GM23338 (cell line): ENCODE measurements around the gene PFN1. TPM values are rescaled to one million over a fixed set of nuclear protein-coding genes. Genes with fewer than 3 reads are reported as not detected.
A peak's percentile ranks its signal among the peaks of the same experiment; 100 is the strongest.

Source experiments
- ATAC-seq: fragments of 200-7000 bp; cut with Tn5 transposase; 3 replicates; pipeline ENCODE4 v1.9.1; 2020
- DNase-seq: peaks from one replicate; pipeline ENCODE4 v3.0.0-alpha.2; 2015; ENCODE audit warnings: low spot score
- H2AFZ ChIP-seq: fragments of 200-600 bp; sonication (generic); 2 replicates; pipeline ENCODE4 v1.8.0; 2016; ENCODE audit warnings: antibody characterized with exemption, mild to moderate bottlenecking, moderate library complexity
- H3F3A ChIP-seq: fragments of 200-600 bp; sonication (generic); replicated peaks from 2 replicates; pipeline ENCODE4 v1.8.0; 2017; ENCODE audit warnings: antibody characterized with exemption, mixed run types, low read depth
- H3K27ac ChIP-seq: fragments of 200-600 bp; sonication (generic); 2 replicates; pipeline ENCODE4 v1.6.1; 2016; ENCODE audit warnings: low read depth
- H3K27me3 ChIP-seq: fragments of 200-600 bp; sonication (generic); 2 replicates; pipeline ENCODE4 v1.8.0; 2016; ENCODE audit warnings: mild to moderate bottlenecking, mixed run types, moderate library complexity; ENCODE audit not compliant: insufficient read depth
- H3K36me3 ChIP-seq: fragments of 200-600 bp; sonication (generic); 2 replicates; pipeline ENCODE4 v1.8.0; 2016; ENCODE audit warnings: mild to moderate bottlenecking; ENCODE audit not compliant: insufficient read depth
- H3K4me1 ChIP-seq: fragments of 200-600 bp; sonication (generic); 2 replicates; pipeline ENCODE4 v1.8.0; 2016; ENCODE audit warnings: mild to moderate bottlenecking, moderate library complexity; ENCODE audit not compliant: insufficient read depth
- H3K4me2 ChIP-seq: fragments of 200-600 bp; sonication (generic); 2 replicates; pipeline ENCODE4 v1.7.1; 2017; ENCODE audit warnings: mixed run types
- H3K4me3 ChIP-seq: fragments of 200-600 bp; sonication (generic); 2 replicates; pipeline ENCODE4 v1.6.1; 2016; ENCODE audit warnings: mixed run types
- H3K79me2 ChIP-seq: fragments of 200-600 bp; sonication (generic); replicated peaks from 2 replicates; pipeline ENCODE4 v1.8.0; 2017; ENCODE audit warnings: mild to moderate bottlenecking; ENCODE audit not compliant: insufficient read depth
- H3K9me2 ChIP-seq: fragments of 200-600 bp; sonication (generic); 2 replicates; pipeline ENCODE4 v1.8.0; 2017; ENCODE audit not compliant: insufficient read depth
- H4K20me1 ChIP-seq: fragments of 200-600 bp; sonication (generic); replicated peaks from 2 replicates; pipeline ENCODE4 v1.8.0; 2017; ENCODE audit warnings: mild to moderate bottlenecking; ENCODE audit not compliant: insufficient read depth
- H3K27ac Mint-ChIP-seq: 2 replicates; pipeline ENCODE4 v1.8.0; 2020; ENCODE audit warnings: inconsistent platforms, mild to moderate bottlenecking, moderate library complexity, mixed read lengths
- H3K27me3 Mint-ChIP-seq: 3 replicates; pipeline ENCODE4 v1.8.0; 2022; ENCODE audit warnings: low read depth, mild to moderate bottlenecking, moderate library complexity, mixed read lengths, inconsistent platforms; ENCODE audit not compliant: insufficient read depth, poor library complexity
- H3K36me3 Mint-ChIP-seq: 3 replicates; pipeline ENCODE4 v1.8.0; 2021; ENCODE audit warnings: low read depth, mild to moderate bottlenecking, inconsistent platforms, moderate library complexity, mixed read lengths
- H3K4me1 Mint-ChIP-seq: 3 replicates; pipeline ENCODE4 v1.8.0; 2020; ENCODE audit warnings: mild to moderate bottlenecking, inconsistent platforms, mixed read lengths
- H3K4me3 Mint-ChIP-seq: 3 replicates; pipeline ENCODE4 v1.8.0; 2021; ENCODE audit warnings: moderate library complexity, mild to moderate bottlenecking, inconsistent platforms, mixed read lengths
- H3K9me3 Mint-ChIP-seq: 3 replicates; pipeline ENCODE4 v1.8.0; 2020; ENCODE audit warnings: moderate library complexity, mild to moderate bottlenecking, inconsistent platforms, mixed read lengths
- CREB1 ChIP-seq: fragments of 250-450 bp; sonication (Bioruptor Pico); IDR thresholded peaks from 2 replicates; pipeline ENCODE4 v1.5.0; 2020; ENCODE audit warnings: low read depth, mild to moderate bottlenecking, moderate library complexity
- CTCF ChIP-seq, 2 experiments: fragments of 200-600 bp in 1 of 2; sonication (generic) in 1 of 2; conservative IDR thresholded peaks; 2 replicates each; pipeline versions ENCODE4 v1.5.1 to v1.6.1; 2016 to 2017; ENCODE audit warnings: antibody characterized with exemption in 2 of 2, low read depth in 2 of 2, mild to moderate bottlenecking in 2 of 2, moderate library complexity in 1 of 2
- EZH2 ChIP-seq: fragments of 200-600 bp; sonication (generic); IDR thresholded peaks from one replicate; pipeline ENCODE4 v1.8.0; 2017; ENCODE audit warnings: antibody characterized with exemption, mild to moderate bottlenecking, low read depth; ENCODE audit not compliant: unreplicated experiment
- JUNB ChIP-seq: IDR thresholded peaks from one replicate; pipeline ENCODE4 v1.6.1; 2016; ENCODE audit warnings: antibody characterized with exemption; ENCODE audit not compliant: unreplicated experiment
- NANOG ChIP-seq: IDR thresholded peaks from 2 replicates; pipeline ENCODE4 v1.6.1; 2016; ENCODE audit warnings: antibody characterized with exemption, borderline replicate concordance
- POLR2AphosphoS5 ChIP-seq: IDR thresholded peaks from 2 replicates; pipeline ENCODE4 v1.6.1; 2016; ENCODE audit warnings: antibody characterized with exemption, low read depth
- REST ChIP-seq: IDR thresholded peaks from one replicate; pipeline ENCODE4 v1.6.1; 2018; ENCODE audit warnings: antibody characterized with exemption; ENCODE audit not compliant: unreplicated experiment
- STAT1 ChIP-seq: IDR thresholded peaks from one replicate; pipeline ENCODE4 v1.6.1; 2016; ENCODE audit warnings: antibody characterized with exemption; ENCODE audit not compliant: unreplicated experiment
- ZNF114 ChIP-seq: fragments of 250-450 bp; sonication (Bioruptor Pico); IDR thresholded peaks from 2 replicates; pipeline ENCODE4 v1.5.0; 2020; ENCODE audit warnings: mild to moderate bottlenecking, moderate library complexity
- polyA plus RNA-seq: library from polyadenylated mRNA; unstranded; fragments of >200 nt; fragmentation: Nextera tagmentation; extraction: Ambion mirVana; gene quantifications from 2 replicates; pipeline ENCODE4 v1.2.1, GENCODE V29; 2016
- total RNA-seq: library from RNA; depleted of rRNA; stranded (reverse); fragments of >200 nt; shearing (Covaris generic); gene quantifications from 2 replicates; pipeline ENCODE4 v1.2.3, GENCODE V29; 2014
- TF ChIP-seq, protein P1 (sequence below): IDR thresholded peaks from 2 replicates; pipeline ENCODE4 v1.6.1; 2016; ENCODE audit warnings: antibody characterized with exemption

Gene PFN1
- total and polyA plus RNA-seq, 2 experiments from 2014 or later = 2,002 to 3,709 TPM

DNA sequence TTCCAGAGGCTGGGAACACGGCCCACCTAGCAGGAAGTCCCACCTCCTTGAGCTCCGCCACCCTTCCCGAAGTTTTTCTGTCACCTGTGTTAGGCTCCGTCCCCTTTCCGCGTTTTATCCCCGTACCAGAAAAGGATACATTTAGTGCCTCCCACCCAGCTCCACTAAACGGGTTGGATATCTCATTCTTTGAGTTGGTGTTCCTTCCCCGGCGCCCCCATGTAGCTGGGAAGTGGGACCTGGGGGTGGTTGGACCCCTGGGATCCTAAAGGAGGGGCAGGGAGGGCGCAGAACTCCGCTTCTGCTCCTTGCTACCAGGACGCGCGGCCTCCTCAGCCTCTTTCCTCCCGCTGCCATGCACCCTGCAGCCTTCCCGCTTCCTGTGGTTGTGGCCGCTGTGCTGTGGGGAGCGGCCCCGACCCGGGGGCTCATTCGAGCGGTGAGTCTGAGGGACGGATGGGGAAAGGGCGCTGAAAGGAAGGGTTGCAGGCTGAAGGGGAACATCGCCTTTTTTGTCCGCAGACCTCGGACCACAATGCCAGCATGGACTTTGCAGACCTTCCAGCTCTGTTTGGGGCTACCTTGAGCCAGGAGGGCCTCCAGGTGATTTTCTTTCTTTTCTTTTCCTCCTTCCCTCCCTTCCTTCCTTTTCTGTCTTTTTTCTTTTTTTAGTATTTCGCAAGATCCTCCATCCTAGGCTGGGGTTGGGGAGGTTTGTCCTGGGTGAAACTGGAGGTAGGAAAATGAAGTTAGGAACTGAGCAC is 7.6 kb downstream of the PFN1 start:
- H3K4me3 Mint-ChIP-seq = peak overlapping the region; percentile 92
- TF ChIP-seq NANOG = no peak
- TF ChIP-seq POLR2AphosphoS5 = peak; percentile 36; the same call in 1 of the 2 replicates
- TF ChIP-seq REST = no peak
- TF ChIP-seq STAT1 = no peak
- no peak for TF ChIP-seq ZNF114 (CRISPR knock-in tag)
- H3K36me3 ChIP-seq = peaks cover 12% of the 10 kb centered on the region

GRCh38 chr17:4939796-4940554 is 8.4 kb downstream of the PFN1 start, which contains the start of the genes RNF167 and SLC25A11:
Gene RNF167, plus strand, starts transcription at chr17:4940268. Its CDS starts 642 bp downstream, at chr17:4940910.
Gene SLC25A11, minus strand, starts transcription at chr17:4940046. Its CDS starts 136 bp downstream, at chr17:4939910.
- Mint-ChIP-seq H3K4me3 (peak within 1 kb of the TSS; percentile 92), H3K36me3 (peaks cover 79% of the 10 kb centered on the region), H3K4me1 (peaks cover 30% of the 10 kb centered on the region), H3K27ac (peak within 1 kb of the TSS; percentile 100), H3K9me3 (no peaks in the 10 kb centered on the region), H3K27me3 (peaks cover 24% of the 10 kb centered on the region)
- Histone ChIP-seq H3K4me2 (peak within 1 kb of the TSS; percentile 100), H3F3A (peaks cover 42% of the 10 kb centered on the region), H3K4me1 (peaks cover 25% of the 10 kb centered on the region), H4K20me1 (peaks cover 19% of the 10 kb centered on the region; the same call in 1 of the 2 replicates), H3K27me3 (no peaks in the 10 kb centered on the region), H3K4me3 (peak within 1 kb of the TSS; percentile 78), H3K36me3 (peaks cover 5% of the 10 kb centered on the region), H3K79me2 (peaks cover 36% of the 10 kb centered on the region), H2AFZ (0 out of 2 replicates have a peak within 1 kb of the TSS, but pooled peaks have one; percentile 26), H3K27ac (peak within 1 kb of the TSS; percentile 84), H3K9me2 (no peaks in the 10 kb centered on the region)
- ATAC-seq (peak; percentile 74), DNase-seq (peak; percentile 100)
- TF ChIP-seq POLR2AphosphoS5 = peak; percentile 89
- TF ChIP-seq REST = no peak
- no peak for TF ChIP-seq CTCF (conservative IDR thresholded peaks at IDR 0.05; ENCODE audit: low read depth in 2 of 2)
- TF ChIP-seq NANOG = no peak
- TF ChIP-seq STAT1 = no peak
- no peak for TF ChIP-seq JUNB
- peak; percentile 18; the same call in 1 of the 2 replicates for TF ChIP-seq CREB1 (CRISPR knock-in tag)
- TF ChIP-seq EZH2 = no peak
- TF ChIP-seq, protein P1, sequence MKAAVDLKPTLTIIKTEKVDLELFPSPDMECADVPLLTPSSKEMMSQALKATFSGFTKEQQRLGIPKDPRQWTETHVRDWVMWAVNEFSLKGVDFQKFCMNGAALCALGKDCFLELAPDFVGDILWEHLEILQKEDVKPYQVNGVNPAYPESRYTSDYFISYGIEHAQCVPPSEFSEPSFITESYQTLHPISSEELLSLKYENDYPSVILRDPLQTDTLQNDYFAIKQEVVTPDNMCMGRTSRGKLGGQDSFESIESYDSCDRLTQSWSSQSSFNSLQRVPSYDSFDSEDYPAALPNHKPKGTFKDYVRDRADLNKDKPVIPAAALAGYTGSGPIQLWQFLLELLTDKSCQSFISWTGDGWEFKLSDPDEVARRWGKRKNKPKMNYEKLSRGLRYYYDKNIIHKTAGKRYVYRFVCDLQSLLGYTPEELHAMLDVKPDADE = no peak

More for the DNA sequence above, 7.6 kb downstream of the PFN1 start:
- no peak overlapping the region for H2AFZ ChIP-seq
- Mint-ChIP-seq H3K27me3 (peaks cover 32% of the 10 kb centered on the region), H3K9me3 (no peaks in the 10 kb centered on the region), H3K4me1 (peaks cover 38% of the 10 kb centered on the region), H3K27ac (peak overlapping the region; percentile 100), H3K36me3 (peaks cover 86% of the 10 kb centered on the region)
- H3K27me3 ChIP-seq = no peaks in the 10 kb centered on the region
- H3K4me3 ChIP-seq = peak overlapping the region; percentile 78
- H3K4me2 ChIP-seq = peak overlapping the region; percentile 99
- H3K27ac ChIP-seq = peak overlapping the region; percentile 80
- H3K9me2 ChIP-seq = no peaks in the 10 kb centered on the region
- peaks cover 32% of the 10 kb centered on the region for H3K4me1 ChIP-seq
- peaks cover 44% of the 10 kb centered on the region for H3K79me2 ChIP-seq
- peaks cover 24% of the 10 kb centered on the region for H4K20me1 ChIP-seq
- peaks cover 49% of the 10 kb centered on the region for H3F3A ChIP-seq
- peak; percentile 67 for ATAC-seq
- peak; percentile 96 for DNase-seq
